ENCODE measurements around the gene TUBB4A.

TUBB4A gene

GRCh38 chr19:6531163-6531955, 29.2 kb upstream of the TUBB4A start:
- H3K4me2 ChIP-seq (ENCODE audit: low read length, poor library complexity, severe bottlenecking) = peak overlapping the region; percentile 62
- H3K4ac ChIP-seq (ENCODE audit: low read depth in 1 of 2, low read length in 2 of 2) = no peak overlapping the region
- no peak overlapping the region for H2BK120ac ChIP-seq (ENCODE audit: low read depth, low read length)
- peak overlapping the region; percentile 62 for H2AFZ ChIP-seq (ENCODE audit: low read depth, low read length)
- peaks cover 9 to 16% of the 10 kb centered on the region in 2 experiments for H3K27me3 ChIP-seq (ENCODE audit: control insufficient read depth in 1 of 2, insufficient read depth in 1 of 2, low read length in 2 of 2)
- peak overlapping the region in 1 of 2 experiments; percentile 72 for H3K18ac ChIP-seq (ENCODE audit: low read depth in 1 of 2, low read length in 2 of 2)
- H3K14ac ChIP-seq (ENCODE audit: low read length in 2 of 2) = peak overlapping the region in 1 of 2 experiments; percentile 98
- H3K23ac ChIP-seq (ENCODE audit: low read length in 2 of 2) = peak overlapping the region in 1 of 2 experiments; percentile 80
- peaks cover 3% of the 10 kb centered on the region for H3K79me1 ChIP-seq (replicated peaks; ENCODE audit: low read length, poor library complexity, severe bottlenecking)
- peak overlapping the region; percentile 92 for H3K9ac ChIP-seq (ENCODE audit: low read length)
- H3K27ac ChIP-seq (ENCODE audit: low read length, poor library complexity, severe bottlenecking) = no peak overlapping the region
- peaks cover 31% of the 10 kb centered on the region for H3K4me1 ChIP-seq (ENCODE audit: control insufficient read depth, insufficient read depth, low read depth, low read length)
- 14% methylated on average over 53 of the region's 57 CpGs for WGBS
- H3K36me3 ChIP-seq (ENCODE audit: control insufficient read depth in 1 of 2, insufficient read depth in 2 of 2, low read depth in 1 of 2, low read length in 2 of 2) = peaks cover 11% of the 10 kb centered on the region in 2 experiments
- no peak overlapping the region for H2BK5ac ChIP-seq (ENCODE audit: low read depth, low read length, poor library complexity, severe bottlenecking)
- peak overlapping the region; percentile 67 to 84 for H3K4me3 ChIP-seq (ENCODE audit: insufficient read depth in 1 of 2, low read depth in 1 of 2, low read length in 2 of 2)
- no peak overlapping the region for H2BK12ac ChIP-seq (ENCODE audit: low read length in 2 of 2)
- DNase-seq = no peak
- no peak overlapping the region for H2BK15ac ChIP-seq (ENCODE audit: low read depth, poor library complexity, severe bottlenecking)
- H2AK5ac ChIP-seq (ENCODE audit: low read length, severe bottlenecking) = no peak overlapping the region
- H3K9me3 ChIP-seq (ENCODE audit: control insufficient read depth, low read length) = no peaks in the 10 kb centered on the region
- no peak overlapping the region for H4K91ac ChIP-seq (ENCODE audit: low read length)
- H4K8ac ChIP-seq (ENCODE audit: low read length) = peak overlapping the region; percentile 66

- Histone ChIP-seq H3K9ac (ENCODE audit: low read length) (peak within 1 kb of the TSS; percentile 92), H3K4me3 (ENCODE audit: insufficient read depth in 1 of 2, low read depth in 1 of 2, low read length in 2 of 2) (peak within 1 kb of the TSS; percentile 67 to 84), H3K27me3 (ENCODE audit: control insufficient read depth in 1 of 2, insufficient read depth in 1 of 2, low read length in 2 of 2) (peaks cover 9 to 16% of the 10 kb centered on the region in 2 experiments), H2AFZ (ENCODE audit: low read depth, low read length) (peak within 1 kb of the TSS; percentile 62), H3K4me2 (ENCODE audit: low read length, poor library complexity, severe bottlenecking) (peak within 1 kb of the TSS; percentile 62), H2BK15ac (ENCODE audit: low read depth, poor library complexity, severe bottlenecking) (no peak within 1 kb of the TSS), H2BK12ac (ENCODE audit: low read length in 2 of 2) (no peak within 1 kb of the TSS), H3K9me3 (ENCODE audit: control insufficient read depth, low read length) (no peaks in the 10 kb centered on the region), H2BK5ac (ENCODE audit: low read depth, low read length, poor library complexity, severe bottlenecking) (no peak within 1 kb of the TSS), H3K79me1 (replicated peaks; ENCODE audit: low read length, poor library complexity, severe bottlenecking) (peaks cover 3% of the 10 kb centered on the region), H2BK120ac (ENCODE audit: low read depth, low read length) (no peak within 1 kb of the TSS), H3K27ac (ENCODE audit: low read length, poor library complexity, severe bottlenecking) (no peak within 1 kb of the TSS), H3K14ac (ENCODE audit: low read length in 2 of 2) (peak within 1 kb of the TSS in 1 of 2 experiments; percentile 98), H2AK5ac (ENCODE audit: low read length, severe bottlenecking) (peak within 1 kb of the TSS; percentile 33), H4K8ac (ENCODE audit: low read length) (peak within 1 kb of the TSS; percentile 87), H3K36me3 (ENCODE audit: control insufficient read depth in 1 of 2, insufficient read depth in 2 of 2, low read depth in 1 of 2, low read length in 2 of 2) (peaks cover 4 to 7% of the 10 kb centered on the region in 2 experiments), H4K91ac (ENCODE audit: low read length) (no peak within 1 kb of the TSS), H3K18ac (ENCODE audit: low read depth in 1 of 2, low read length in 2 of 2) (peak within 1 kb of the TSS; percentile 72 to 85), H3K4me1 (ENCODE audit: control insufficient read depth, insufficient read depth, low read depth, low read length) (peaks cover 31% of the 10 kb centered on the region), H3K23ac (ENCODE audit: low read length in 2 of 2) (peak within 1 kb of the TSS in 1 of 2 experiments; percentile 80), H3K4ac (ENCODE audit: low read depth in 1 of 2, low read length in 2 of 2) (peak within 1 kb of the TSS in 1 of 2 experiments; percentile 47)
- WGBS = under 1% methylated on average over 40 of the region's 44 CpGs
- DNase-seq = peak; percentile 87
Observed at GRCh38 chr19:6530386-6531162, 28.5 kb upstream of the TUBB4A start, which contains the start of gene TNFSF9. Gene TNFSF9 (plus strand): TSS chr19:6531026. CDS start chr19:6531037, 11 bp downstream.

GRCh38 chr19:6529937-6530385, 27.9 kb upstream of the TUBB4A start:
- Histone ChIP-seq H3K4me2 (ENCODE audit: low read length, poor library complexity, severe bottlenecking) (peak overlapping the region; percentile 4), H3K9ac (ENCODE audit: low read length) (peak overlapping the region; percentile 92), H3K27me3 (ENCODE audit: control insufficient read depth in 1 of 2, insufficient read depth in 1 of 2, low read length in 2 of 2) (peaks cover 9 to 16% of the 10 kb centered on the region in 2 experiments), H3K4me3 (ENCODE audit: insufficient read depth in 1 of 2, low read depth in 1 of 2, low read length in 2 of 2) (peak overlapping the region in 1 of 2 experiments; percentile 84), H4K8ac (ENCODE audit: low read length) (no peak overlapping the region), H3K27ac (ENCODE audit: low read length, poor library complexity, severe bottlenecking) (no peak overlapping the region), H3K9me3 (ENCODE audit: control insufficient read depth, low read length) (no peaks in the 10 kb centered on the region), H3K14ac (ENCODE audit: low read length in 2 of 2) (no peak overlapping the region), H4K91ac (ENCODE audit: low read length) (no peak overlapping the region), H2BK12ac (ENCODE audit: low read length in 2 of 2) (no peak overlapping the region), H3K18ac (ENCODE audit: low read depth in 1 of 2, low read length in 2 of 2) (no peak overlapping the region), H3K23ac (ENCODE audit: low read length in 2 of 2) (no peak overlapping the region), H2BK5ac (ENCODE audit: low read depth, low read length, poor library complexity, severe bottlenecking) (no peak overlapping the region), H2AFZ (ENCODE audit: low read depth, low read length) (no peak overlapping the region), H2BK120ac (ENCODE audit: low read depth, low read length) (no peak overlapping the region), H3K4ac (ENCODE audit: low read depth in 1 of 2, low read length in 2 of 2) (peak overlapping the region in 1 of 2 experiments; percentile 47), H2AK5ac (ENCODE audit: low read length, severe bottlenecking) (peak overlapping the region; percentile 33), H3K4me1 (ENCODE audit: control insufficient read depth, insufficient read depth, low read depth, low read length) (peaks cover 31% of the 10 kb centered on the region), H3K79me1 (replicated peaks; ENCODE audit: low read length, poor library complexity, severe bottlenecking) (peaks cover 3% of the 10 kb centered on the region), H3K36me3 (ENCODE audit: control insufficient read depth in 1 of 2, insufficient read depth in 2 of 2, low read depth in 1 of 2, low read length in 2 of 2) (peaks cover 0 to 6% of the 10 kb centered on the region in 2 experiments), H2BK15ac (ENCODE audit: low read depth, poor library complexity, severe bottlenecking) (no peak overlapping the region)
- WGBS = 60% methylated on average over 2 of the region's 2 CpGs
- no peak for DNase-seq
